ENCODE results near the gene CLPTM1L.
"Not testable (repeated sequence)": the region's sequence is repeated elsewhere in the genome, so short reads cannot be mapped to it uniquely, and the experiment has no call there.

DNA sequence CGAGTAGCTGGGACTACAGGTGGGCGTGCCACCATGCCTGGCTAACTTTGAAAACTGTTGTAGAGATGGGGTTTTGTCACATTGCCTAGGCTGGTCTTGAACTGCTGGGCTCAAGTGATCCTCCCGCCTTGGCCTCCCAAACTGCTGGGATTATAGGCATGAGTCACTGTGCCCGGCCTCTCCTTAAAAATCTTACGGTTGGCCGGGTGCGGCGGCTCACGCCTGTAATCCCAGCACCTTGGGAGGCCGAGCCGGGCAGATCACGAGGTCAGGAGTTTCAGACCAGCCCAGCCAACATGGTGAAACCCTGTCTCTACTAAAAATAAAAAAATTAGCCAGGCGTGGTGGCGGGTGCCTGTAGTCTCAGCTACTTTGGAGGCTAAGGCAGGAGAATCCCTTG, 2.2 kb downstream of the CLPTM1L start:
- not testable (repeated sequence) for TF ChIP-seq SMAD3 (CRISPR knock-in tag; conservative IDR thresholded peaks at IDR 0.05); GABPA (tag; conservative IDR thresholded peaks at IDR 0.05; ENCODE audit: low read depth); TEAD1 (CRISPR knock-in tag; IDR thresholded peaks at IDR 0.05); TFAM (CRISPR knock-in tag; conservative IDR thresholded peaks at IDR 0.05); POLR2AphosphoS5 (IDR thresholded peaks at IDR 0.05; ENCODE audit: control insufficient read depth, insufficient read depth, low read depth, low read length); HDAC1 (IDR thresholded peaks at IDR 0.05); RFX5 (IDR thresholded peaks at IDR 0.05; ENCODE audit: low read depth, low read length); DDX20 (tag; IDR thresholded peaks at IDR 0.05; ENCODE audit: low read depth); MTA2 (IDR thresholded peaks at IDR 0.05; ENCODE audit: low read depth); SNIP1 (IDR thresholded peaks at IDR 0.05; ENCODE audit: low read depth); CREB1 (IDR thresholded peaks at IDR 0.05); CREB1 (CRISPR knock-in tag; IDR thresholded peaks at IDR 0.05)
- TF ChIP-seq, protein P1, sequence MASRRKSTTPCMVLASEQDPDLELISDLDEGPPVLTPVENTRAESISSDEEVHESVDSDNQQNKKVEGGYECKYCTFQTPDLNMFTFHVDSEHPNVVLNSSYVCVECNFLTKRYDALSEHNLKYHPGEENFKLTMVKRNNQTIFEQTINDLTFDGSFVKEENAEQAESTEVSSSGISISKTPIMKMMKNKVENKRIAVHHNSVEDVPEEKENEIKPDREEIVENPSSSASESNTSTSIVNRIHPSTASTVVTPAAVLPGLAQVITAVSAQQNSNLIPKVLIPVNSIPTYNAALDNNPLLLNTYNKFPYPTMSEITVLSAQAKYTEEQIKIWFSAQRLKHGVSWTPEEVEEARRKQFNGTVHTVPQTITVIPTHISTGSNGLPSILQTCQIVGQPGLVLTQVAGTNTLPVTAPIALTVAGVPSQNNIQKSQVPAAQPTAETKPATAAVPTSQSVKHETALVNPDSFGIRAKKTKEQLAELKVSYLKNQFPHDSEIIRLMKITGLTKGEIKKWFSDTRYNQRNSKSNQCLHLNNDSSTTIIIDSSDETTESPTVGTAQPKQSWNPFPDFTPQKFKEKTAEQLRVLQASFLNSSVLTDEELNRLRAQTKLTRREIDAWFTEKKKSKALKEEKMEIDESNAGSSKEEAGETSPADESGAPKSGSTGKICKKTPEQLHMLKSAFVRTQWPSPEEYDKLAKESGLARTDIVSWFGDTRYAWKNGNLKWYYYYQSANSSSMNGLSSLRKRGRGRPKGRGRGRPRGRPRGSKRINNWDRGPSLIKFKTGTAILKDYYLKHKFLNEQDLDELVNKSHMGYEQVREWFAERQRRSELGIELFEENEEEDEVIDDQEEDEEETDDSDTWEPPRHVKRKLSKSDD (conservative IDR thresholded peaks at IDR 0.05; ENCODE audit: low read length), result not testable (repeated sequence)

Measured in K562 (cell line).